Activated effector memory CD4-positive, alpha-beta T cell treated with Interleukin-2 at 50 U/mL for 16 hours (primary cell): Measurements from ENCODE around the gene LKAAEAR1.
A peak's percentile ranks its signal among the peaks of the same experiment; 100 is the strongest.
"Not testable (repeated sequence)": the region's sequence is repeated elsewhere in the genome, so short reads cannot be mapped to it uniquely, and the experiment has no call there.

Experiments used
- DNase-seq: peaks from one replicate; pipeline ENCODE4 v3.0.0-alpha.2; 2020

The LKAAEAR1 gene

DNA sequence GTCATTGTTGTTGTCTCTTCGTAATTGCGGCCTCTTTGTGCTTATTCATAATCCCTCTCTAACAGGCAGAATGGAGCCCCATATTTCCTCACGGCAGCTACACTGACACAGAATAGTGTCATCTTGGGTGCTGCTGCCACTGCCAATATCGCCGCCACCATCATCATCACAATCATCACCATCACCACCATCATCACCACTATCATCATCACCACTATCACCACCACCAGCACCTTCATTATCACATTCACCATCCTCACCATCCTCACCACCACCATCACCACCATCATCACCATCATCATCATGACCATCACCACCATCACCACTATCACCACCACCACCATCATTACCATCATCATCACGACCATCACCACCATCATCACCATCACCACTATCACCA lies 12.3 kb upstream of the LKAAEAR1 start:
- no peak for DNase-seq

DNA sequence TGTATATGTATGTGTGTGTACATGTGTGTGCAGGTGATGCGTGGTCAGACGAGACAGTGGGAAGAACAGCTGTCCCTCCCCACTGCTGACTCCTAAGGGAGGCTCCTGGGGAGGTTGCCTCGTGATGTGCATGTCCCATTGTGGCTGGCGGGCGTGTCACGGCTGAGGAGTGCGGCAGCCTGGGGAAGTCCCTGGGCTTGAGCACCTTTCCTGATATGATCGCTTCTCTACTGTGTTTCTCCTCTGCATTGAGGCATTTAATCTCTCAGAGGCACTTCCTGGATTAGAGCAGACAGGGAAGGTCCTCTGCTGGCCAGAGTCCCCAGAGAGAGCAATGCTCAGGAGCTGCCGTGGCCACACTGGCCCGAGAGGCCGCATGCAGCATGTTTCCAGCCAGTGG lies 11.7 kb upstream of the LKAAEAR1 start:
- DNase-seq = no peak

DNA sequence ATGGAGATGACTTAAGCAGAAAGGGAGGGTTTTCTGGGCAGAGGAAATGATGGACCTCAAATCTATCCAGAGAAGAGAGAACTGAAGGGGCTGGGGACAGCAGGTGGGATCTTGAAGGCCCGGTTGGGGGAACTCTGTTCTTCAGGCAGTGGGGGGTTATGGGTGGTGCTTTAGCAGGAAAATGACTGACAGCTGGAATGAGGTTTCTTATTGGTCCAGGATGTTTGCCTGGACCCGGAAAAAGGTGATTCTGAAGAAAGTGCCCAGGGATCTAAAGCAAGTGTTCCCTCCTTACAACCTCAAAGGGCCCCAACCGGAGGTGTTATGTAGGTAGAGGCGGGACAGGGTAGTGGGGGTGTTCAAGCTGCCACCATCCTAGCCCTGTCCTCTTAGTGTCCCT lies 11.3 kb upstream of the LKAAEAR1 start:
- DNase-seq = no peak

DNA sequence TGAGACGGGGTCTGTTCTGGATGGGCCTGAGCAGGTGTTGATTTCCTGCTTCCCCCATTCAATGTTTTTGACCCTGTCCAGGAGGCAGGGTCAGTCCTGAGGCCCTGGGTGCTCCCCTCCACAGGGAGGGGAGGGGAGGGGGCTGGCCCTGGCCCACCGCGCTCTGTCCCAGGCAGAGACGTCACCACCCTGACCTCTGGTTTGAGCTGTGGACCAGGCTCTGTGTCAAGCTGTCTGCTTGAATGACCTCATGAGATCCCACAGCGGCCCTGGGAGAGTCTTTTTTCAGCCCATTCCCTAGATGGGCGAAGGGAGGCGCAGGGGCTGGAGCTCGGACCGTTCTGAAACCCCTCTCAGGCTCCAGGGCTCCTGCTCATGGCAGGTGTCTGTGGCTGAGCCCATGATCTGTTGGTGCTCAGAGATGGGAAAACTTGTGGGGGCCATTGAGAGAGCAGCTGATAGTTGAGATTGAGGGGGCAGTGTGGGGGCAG lies 8.9 kb upstream of the LKAAEAR1 start:
- DNase-seq = no peak

DNA sequence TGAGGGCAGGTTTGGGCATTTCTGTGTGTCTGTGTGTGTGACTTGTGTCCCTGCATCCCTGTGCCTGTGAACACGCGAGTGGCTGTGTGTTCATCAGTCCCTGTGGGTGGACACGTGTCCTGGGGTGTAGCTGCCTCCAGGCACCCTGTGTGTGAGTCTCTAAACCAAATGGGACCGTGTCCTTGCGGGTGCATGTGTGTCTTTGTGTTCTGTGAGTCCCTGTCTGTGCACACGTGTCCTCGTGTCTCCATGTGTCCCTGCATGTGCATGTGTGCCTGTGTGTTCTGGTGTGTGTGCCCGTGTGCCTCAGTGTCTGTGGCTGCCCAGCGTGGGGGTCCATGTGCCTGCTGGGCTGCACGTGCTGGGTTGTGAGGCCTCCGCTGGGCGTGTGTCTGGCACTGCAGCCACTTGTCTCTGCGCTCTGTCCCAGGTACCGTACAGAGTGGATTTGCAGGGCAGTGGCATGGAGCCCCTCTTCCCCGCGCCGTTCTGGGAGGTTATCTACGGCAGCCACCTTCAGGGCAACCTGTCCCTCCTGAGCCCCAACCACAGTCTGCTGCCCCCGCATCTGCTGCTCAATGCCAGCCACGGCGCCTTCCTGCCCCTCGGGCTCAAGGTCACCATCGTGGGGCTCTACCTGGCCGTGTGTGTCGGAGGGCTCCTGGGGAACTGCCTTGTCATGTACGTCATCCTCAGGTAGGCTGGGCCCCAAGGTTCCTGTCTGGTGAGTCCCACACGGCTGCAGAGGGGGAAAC lies 8.2 kb upstream of the LKAAEAR1 start:
- DNase-seq = no peak

DNA sequence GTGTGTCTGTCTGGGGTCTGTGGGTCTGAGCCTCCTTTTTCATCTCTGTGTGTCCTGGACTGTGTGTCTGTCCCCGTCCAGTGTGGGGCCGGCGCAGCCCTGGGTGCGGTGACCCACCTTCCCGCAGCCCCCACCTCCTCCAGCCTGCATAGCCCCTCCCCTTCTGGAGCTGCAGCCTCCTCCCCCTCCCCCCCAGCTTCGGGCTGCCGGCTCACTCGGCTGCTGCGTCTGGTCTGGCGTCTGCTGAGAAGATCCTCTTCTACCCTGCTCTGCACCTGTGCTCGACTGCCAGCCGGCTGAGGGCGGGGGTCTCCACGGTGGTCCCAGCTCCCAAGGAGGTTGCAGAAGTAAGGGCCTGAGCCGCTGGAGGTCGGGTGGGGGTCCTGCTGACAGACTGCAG lies 7.6 kb upstream of the LKAAEAR1 start:
- no peak for DNase-seq

GRCh38 chr20:64091340-64091739 lies 7.1 kb upstream of the LKAAEAR1 start:
- DNase-seq = no peak

DNA sequence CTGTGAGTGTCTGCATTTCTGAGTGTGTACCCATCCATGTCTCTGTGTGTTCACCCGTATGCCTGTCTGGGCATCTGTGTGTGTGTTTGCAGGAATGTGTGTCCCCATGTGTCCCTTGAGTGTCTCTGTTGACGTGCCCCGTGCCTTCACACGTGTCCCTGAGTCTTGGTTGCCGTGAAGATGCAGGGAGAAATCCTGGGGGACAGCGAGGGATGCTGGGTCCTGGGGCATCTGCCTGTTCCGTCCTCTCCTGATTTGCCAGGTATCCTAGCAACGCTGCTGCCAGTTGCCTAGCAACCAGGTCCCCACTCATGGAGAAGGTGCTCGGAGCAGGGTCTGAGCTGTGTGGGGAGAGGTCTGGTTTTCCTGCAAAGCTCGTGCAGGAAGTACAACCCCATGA lies 6.0 kb upstream of the LKAAEAR1 start:
- no peak for DNase-seq

DNA sequence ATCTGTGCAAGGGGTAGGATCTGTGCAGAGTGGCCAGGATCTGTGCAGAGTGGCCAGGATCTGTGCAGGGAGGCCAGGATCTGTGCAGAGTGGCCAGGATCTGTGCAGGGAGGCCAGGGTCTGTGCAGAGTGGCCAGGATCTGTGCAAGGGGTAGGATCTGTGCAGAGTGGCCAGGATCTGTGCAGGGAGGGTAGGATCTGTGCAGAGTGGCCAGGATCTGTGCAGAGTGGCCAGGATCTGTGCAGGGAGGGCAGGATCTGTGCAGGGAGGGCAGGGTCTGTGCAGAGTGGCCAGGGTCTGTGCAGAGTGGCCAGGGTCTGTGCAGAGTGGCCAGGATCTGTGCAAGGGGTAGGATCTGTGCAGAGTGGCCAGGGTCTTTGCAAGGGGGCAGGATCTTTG lies 4.4 kb upstream of the LKAAEAR1 start:
- DNase-seq = not testable (repeated sequence)

DNA sequence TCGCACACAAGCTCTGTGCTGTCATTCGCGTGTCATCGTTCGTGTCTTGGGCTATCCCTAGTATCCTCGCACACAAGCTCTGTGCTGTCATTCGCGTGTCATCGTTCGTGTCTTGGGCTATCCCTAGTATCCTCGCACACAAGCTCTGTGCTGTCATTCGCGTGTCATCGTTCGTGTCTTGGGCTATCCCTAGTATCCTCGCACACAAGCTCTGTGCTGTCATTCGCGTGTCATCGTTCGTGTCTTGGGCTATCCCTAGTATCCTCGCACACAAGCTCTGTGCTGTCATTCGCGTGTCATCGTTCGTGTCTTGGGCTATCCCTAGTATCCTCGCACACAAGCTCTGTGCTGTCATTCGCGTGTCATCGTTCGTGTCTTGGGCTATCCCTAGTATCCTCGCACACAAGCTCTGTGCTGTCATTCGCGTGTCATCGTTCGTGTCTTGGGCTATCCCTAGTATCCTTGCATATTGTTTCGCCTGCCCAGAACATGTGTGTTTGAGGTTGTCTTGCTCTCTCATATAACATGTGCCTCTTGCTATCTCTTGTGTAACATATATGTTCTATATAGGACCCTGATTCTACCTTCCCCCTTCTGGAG lies 3.1 kb upstream of the LKAAEAR1 start:
- not testable (repeated sequence) for DNase-seq

GRCh38 chr20:64086801-64087200 lies 2.6 kb upstream of the LKAAEAR1 start:
- no peak for DNase-seq

- no peak for DNase-seq
Measured at GRCh38 chr20:64084685-64085152, 521 bp upstream of the LKAAEAR1 start.

DNA sequence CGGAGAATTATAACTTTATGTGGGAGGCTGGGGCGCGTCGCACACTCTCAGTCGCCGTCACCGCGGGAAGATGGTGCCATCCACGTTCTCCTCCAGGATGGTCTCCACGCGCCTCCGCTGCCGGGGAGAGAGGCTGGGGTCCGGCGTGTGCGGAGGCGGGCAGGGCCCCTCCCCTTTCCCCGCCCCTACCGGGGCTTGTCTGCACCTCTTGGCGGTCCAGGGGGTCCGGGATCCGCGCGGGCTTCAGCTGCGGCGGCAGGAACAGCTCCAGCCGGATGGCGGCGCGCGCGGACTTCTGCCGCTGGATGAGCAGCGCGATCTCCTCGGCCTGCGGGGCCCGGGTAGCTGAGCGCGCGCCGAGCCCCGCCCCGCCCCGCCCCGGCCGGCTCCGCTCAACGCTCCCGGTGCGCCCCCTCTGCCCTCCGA lies 807 bp downstream of the LKAAEAR1 start:
- peak; percentile 56 for DNase-seq

DNA sequence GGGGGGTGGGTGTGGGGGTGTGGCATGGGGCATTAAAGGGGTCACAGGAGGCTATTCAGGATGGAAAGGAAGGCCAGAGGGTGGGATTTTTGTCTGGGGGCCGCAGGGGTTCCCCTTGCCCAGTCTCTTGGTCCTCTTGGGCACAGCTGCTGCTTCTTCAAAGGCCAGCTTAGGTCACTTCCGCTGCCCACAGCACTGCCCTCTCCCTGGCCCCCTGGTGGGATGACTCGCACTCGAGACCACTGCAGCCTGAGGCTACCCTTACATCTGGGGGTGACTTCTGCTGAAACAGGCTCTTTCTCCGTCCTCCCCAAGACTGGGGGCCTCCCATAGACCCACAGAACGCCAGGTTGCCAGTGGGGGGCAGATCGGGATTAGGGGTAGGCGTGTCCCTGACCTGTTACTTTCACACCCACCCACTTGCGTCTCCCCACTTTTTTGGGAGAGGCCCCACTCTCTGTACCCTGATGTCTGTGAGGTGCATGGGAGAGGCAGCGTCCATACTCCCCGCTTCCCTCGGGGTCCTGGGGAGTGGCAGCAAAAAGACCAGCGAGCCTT lies 1.3 kb downstream of the LKAAEAR1 start:
- DNase-seq = no peak

GRCh38 chr20:64082126-64082731 lies 2.0 kb downstream of the LKAAEAR1 start:
- no peak for DNase-seq

- no peak for DNase-seq
Measured at GRCh38 chr20:64081624-64081964, 2.6 kb downstream of the LKAAEAR1 start.

DNA sequence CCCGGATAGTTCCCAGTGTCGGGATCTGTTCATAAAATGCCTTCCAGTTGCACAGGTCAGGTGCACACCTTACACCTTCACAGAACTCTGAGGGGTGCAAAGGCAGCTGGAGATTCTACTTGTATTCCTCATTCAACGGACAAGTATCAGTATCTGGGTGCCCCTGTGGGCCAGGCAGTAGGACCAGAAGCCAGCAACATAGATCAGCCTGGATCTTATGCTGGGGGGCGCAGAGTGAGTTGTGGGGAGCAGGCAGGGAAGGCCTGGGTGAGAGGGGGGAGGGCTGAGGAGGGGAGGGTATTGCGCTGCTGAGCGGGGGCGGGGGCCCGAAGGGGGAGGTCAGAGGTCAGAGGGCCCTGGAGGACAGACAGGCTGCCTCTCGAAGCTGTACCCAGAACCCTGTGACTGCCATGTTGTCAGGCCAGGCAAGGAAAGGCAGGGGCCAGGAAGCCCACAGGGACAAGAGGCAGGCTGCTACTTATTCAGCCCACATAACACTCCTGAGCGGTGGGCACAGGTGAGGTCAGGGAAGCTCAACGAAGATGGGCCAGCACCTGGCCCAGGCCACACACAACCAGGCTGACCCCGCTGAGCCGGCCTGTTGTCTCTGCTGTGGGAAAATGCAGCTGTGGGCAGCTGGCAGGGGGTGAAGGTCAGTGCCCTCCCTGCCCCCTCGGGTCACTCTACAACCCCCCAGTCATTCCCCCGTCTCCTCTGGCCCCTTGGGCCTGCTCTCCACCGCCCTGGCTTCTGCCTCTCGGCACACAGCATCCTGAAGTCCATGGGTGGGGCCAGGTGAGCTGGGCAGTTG lies 3.2 kb downstream of the LKAAEAR1 start:
- DNase-seq = no peak

DNA sequence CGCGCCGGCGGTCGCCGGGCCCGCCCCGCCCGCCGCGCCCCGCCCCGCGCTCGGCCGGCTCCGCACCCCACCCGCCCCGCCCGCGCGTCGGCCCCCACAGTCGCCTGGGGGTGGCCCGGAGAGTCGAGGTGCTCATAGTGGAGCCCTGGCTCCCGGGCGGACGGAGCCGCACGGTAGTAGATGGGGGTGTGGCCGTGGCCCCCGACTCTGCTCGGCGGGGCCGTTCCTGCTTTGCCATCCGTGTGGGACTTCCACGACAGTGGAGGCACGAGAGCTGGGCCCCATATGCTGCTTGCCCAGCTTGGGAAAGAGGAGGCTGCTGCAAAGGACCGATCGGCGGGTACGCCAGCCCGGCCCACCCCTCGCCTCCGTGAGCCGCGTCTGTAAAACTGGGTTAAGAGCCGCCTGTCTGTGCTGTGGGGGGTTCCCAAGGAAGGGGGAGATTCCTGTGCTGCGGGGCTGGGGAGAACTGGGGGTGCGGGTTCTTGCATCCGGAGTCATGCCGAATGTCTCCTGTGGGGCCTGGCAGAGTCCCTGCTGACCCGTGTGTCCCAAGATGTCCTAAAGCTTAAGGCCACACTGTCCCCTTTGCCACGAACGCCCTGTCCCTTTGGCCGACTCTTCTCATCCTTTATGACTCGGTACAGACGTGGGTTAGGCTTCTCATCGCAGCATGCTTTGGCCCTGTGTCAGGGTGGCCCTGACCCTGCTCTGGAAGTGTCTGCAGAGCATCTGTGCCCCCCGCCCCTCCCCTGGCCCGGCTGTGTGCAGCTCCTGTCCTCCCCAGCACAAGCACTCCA lies 4.0 kb downstream of the LKAAEAR1 start, which contains the start of gene OPRL1:
Gene OPRL1 (plus strand): TSS at position 70 of the 800 bp plus-strand sequence. CDS start 12,639 bp downstream, outside the sequence.
- DNase-seq = no peak

DNA sequence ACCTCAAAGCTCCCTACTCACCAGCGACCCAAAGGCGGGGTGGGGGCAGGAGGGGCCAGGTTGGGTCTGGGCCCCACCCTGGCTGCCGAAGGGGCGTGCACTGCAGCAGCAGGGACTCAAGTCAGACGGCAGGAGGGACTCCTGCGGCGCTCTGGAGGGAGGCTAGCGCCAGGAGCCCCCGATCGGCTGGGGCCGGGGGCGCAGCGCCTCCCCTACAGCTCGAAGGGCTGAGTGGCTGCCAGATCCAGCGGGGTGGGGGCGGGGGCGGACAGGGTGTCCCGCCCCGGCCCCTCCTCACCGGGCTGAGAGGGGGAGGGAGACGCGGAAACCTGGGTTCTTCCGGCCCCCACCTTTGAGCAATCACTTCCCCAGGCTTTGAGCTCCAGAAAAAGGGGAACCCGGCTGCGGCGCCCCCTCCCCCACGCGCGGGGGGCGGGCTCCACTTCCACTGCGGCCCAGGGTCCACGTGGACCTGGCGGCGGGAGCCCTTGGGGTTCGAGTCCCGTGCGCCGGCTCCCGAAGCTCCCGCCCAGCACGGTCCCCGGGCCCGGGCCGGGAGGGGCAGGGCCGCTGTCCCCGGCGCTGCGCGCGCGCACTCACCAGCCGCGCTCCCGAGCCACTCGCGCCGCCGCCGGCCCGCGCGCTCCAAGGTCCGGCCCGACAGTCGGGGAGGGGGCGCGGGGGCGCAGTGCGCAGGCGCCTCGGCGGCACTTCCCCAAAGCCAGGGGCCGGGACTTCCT lies 4.8 kb downstream of the LKAAEAR1 start, which contains the start of gene RGS19:
Gene RGS19 (minus strand): TSS at position 246 of the 740 bp plus-strand sequence. CDS start 2,632 bp downstream, outside the sequence.
- peak; percentile 66 for DNase-seq

GRCh38 chr20:64078934-64079272 lies 5.3 kb downstream of the LKAAEAR1 start:
- DNase-seq = no peak
